Natural killer cell (primary cell): Measurements from ENCODE around the gene DUSP2. TPM values are rescaled to one million over a fixed set of nuclear protein-coding genes. Genes with fewer than 3 reads are reported as not detected.

Experiments
- ATAC-seq, 3 donors: fragments of 150-1000 bp in 2 of 3; fragments of 200-7000 bp in 1 of 3; cut with Tn5 transposase; 1 replicate in 1 of 3; 2 replicates in 2 of 3; pipeline ENCODE4 v1.10.0; 2021; ENCODE audit warnings: mild to moderate bottlenecking in 2 of 3, moderate library complexity in 2 of 3
- DNase-seq, 2 donors: peaks; one replicate each; pipeline versions ENCODE4 v3.0.0 to v3.0.0-alpha.2; 2013 to 2021; ENCODE audit warnings: mixed read lengths in 1 of 2
- H3K27ac ChIP-seq: one replicate; pipeline ENCODE4 v1.5.1; 2013; ENCODE audit warnings: mild to moderate bottlenecking, low read length
- H3K27me3 ChIP-seq: one replicate; pipeline ENCODE4 v1.6.1; 2013; ENCODE audit warnings: low read length; ENCODE audit not compliant: control insufficient read depth, insufficient read depth
- H3K36me3 ChIP-seq: one replicate; pipeline ENCODE4 v1.6.1; 2013; ENCODE audit warnings: low read length; ENCODE audit not compliant: control insufficient read depth, insufficient read depth
- H3K4me1 ChIP-seq: one replicate; pipeline ENCODE4 v1.6.1; 2013; ENCODE audit warnings: low read length; ENCODE audit not compliant: control insufficient read depth, insufficient read depth
- H3K4me3 ChIP-seq: one replicate; pipeline ENCODE4 v1.5.1; 2013; ENCODE audit warnings: low read length
- H3K9me3 ChIP-seq: one replicate; pipeline ENCODE4 v1.6.1; 2013; ENCODE audit warnings: low read length; ENCODE audit not compliant: control insufficient read depth, insufficient read depth
- H3K27ac Mint-ChIP-seq, 2 donors: one replicate each; pipeline ENCODE4 v1.8.0; 2022; ENCODE audit warnings: mild to moderate bottlenecking in 2 of 2, mixed read lengths in 2 of 2, moderate library complexity in 1 of 2
- H3K27me3 Mint-ChIP-seq, 2 donors: one replicate each; pipeline ENCODE4 v1.8.0; 2022; ENCODE audit warnings: low read depth in 2 of 2, mixed read lengths in 2 of 2
- H3K36me3 Mint-ChIP-seq: one replicate; pipeline ENCODE4 v1.8.0; 2022; ENCODE audit warnings: mixed read lengths
- H3K4me1 Mint-ChIP-seq, 2 donors: one replicate each; pipeline ENCODE4 v1.8.0; 2022; ENCODE audit warnings: mixed read lengths in 2 of 2
- H3K4me3 Mint-ChIP-seq: one replicate; pipeline ENCODE4 v1.8.0; 2022; ENCODE audit warnings: mild to moderate bottlenecking, moderate library complexity, mixed read lengths
- H3K9me3 Mint-ChIP-seq, 2 donors: one replicate each; pipeline ENCODE4 v1.8.0; 2022; ENCODE audit warnings: mixed read lengths in 2 of 2
- WGBS: methylation state at CpG from one replicate; pipeline ENCODE4 v1.1.7; 2013; ENCODE audit warnings: missing lambda C conversion rate; ENCODE audit not compliant: insufficient coverage; 5-methylcytosine and 5-hydroxymethylcytosine counted together
- intact Hi-C: fragments of 100-400 bp; cut with micrococcal nuclease; formaldehyde crosslinking; loops from one replicate; pipeline ENCODE4 v1.14.2; 2022
- total RNA-seq, 4 donors: library from RNA; stranded (reverse); fragments of 120-200 nt in 1 of 4; gene quantifications; one replicate each; pipeline versions ENCODE4 v1.2.3 to v1.2.4, GENCODE V29; 2013 to 2022
- TF ChIP-seq, protein P1 (sequence below): fragments of 200-600 bp; IDR thresholded peaks from one replicate; pipeline ENCODE4 v1.8.0; 2022; ENCODE audit warnings: antibody characterized with exemption

DUSP2 gene
- total RNA-seq, 3 donors from 2014 or later (not counting 1 experiment from before 2014, with no cell fraction given) = 300 to 564 (median 432) TPM

- WGBS = 4% methylated on average over 34 of the region's 35 CpGs
- no peaks in the 10 kb centered on the region for H3K9me3 Mint-ChIP-seq
- H3K27ac Mint-ChIP-seq = peak overlapping the region; percentile 87 to 94
- no peaks in the 10 kb centered on the region for H3K9me3 ChIP-seq
- TF ChIP-seq, protein P1, sequence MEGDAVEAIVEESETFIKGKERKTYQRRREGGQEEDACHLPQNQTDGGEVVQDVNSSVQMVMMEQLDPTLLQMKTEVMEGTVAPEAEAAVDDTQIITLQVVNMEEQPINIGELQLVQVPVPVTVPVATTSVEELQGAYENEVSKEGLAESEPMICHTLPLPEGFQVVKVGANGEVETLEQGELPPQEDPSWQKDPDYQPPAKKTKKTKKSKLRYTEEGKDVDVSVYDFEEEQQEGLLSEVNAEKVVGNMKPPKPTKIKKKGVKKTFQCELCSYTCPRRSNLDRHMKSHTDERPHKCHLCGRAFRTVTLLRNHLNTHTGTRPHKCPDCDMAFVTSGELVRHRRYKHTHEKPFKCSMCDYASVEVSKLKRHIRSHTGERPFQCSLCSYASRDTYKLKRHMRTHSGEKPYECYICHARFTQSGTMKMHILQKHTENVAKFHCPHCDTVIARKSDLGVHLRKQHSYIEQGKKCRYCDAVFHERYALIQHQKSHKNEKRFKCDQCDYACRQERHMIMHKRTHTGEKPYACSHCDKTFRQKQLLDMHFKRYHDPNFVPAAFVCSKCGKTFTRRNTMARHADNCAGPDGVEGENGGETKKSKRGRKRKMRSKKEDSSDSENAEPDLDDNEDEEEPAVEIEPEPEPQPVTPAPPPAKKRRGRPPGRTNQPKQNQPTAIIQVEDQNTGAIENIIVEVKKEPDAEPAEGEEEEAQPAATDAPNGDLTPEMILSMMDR = no peak
- peak; percentile 47 to 68 for DNase-seq
- H3K36me3 ChIP-seq = peaks cover 26% of the 10 kb centered on the region
- peaks cover 30 to 64% of the 10 kb centered on the region in 2 donors for H3K4me1 Mint-ChIP-seq
- ATAC-seq = peak in 1 of 3 donors; percentile 0
- peak overlapping the region; percentile 94 for H3K4me3 Mint-ChIP-seq
- no peaks in the 10 kb centered on the region for H3K27me3 Mint-ChIP-seq
- peak overlapping the region; percentile 71 for H3K4me3 ChIP-seq
- peaks cover 74% of the 10 kb centered on the region for H3K4me1 ChIP-seq
- H3K27ac ChIP-seq = peak overlapping the region; percentile 59
- H3K27me3 ChIP-seq = no peaks in the 10 kb centered on the region
- intact Hi-C loops = loop anchor here (1.0 to 5.0 kb wide), 5 partner anchors 19 to 393 kb away; partner anchors contain the start of genes ARID5A, SNRNP200, STARD7 and TMEM127
- H3K36me3 Mint-ChIP-seq = no peaks in the 10 kb centered on the region
These were observed 682 bp downstream of the DUSP2 start for GRCh38 chr2:96144481-96145035.

- no peaks in the 10 kb centered on the region for H3K9me3 Mint-ChIP-seq
- 44% methylated on average over 23 of the region's 23 CpGs for WGBS
These were observed 1.3 kb downstream of the DUSP2 start for GRCh38 chr2:96143848-96144480.

GRCh38 chr2:96143231-96143847 is 1.9 kb downstream of the DUSP2 start:
- H3K4me3 Mint-ChIP-seq = peak overlapping the region; percentile 94
- Histone ChIP-seq H3K4me3 (peak overlapping the region; percentile 71), H3K27me3 (no peaks in the 10 kb centered on the region), H3K9me3 (no peaks in the 10 kb centered on the region), H3K36me3 (peaks cover 26% of the 10 kb centered on the region), H3K4me1 (peaks cover 76% of the 10 kb centered on the region), H3K27ac (peak overlapping the region; percentile 47)
- WGBS = 48% methylated on average over 10 of the region's 10 CpGs
- no peak for ATAC-seq
- H3K4me1 Mint-ChIP-seq = peaks cover 26 to 64% of the 10 kb centered on the region in 2 donors
- no peaks in the 10 kb centered on the region for H3K36me3 Mint-ChIP-seq
- H3K9me3 Mint-ChIP-seq = no peaks in the 10 kb centered on the region
- H3K27me3 Mint-ChIP-seq = no peaks in the 10 kb centered on the region
- TF ChIP-seq, protein P1 = no peak
- intact Hi-C loops = no loop called here
- DNase-seq = peak in 1 of 2 donors; percentile 62
- peak overlapping the region; percentile 87 to 94 for H3K27ac Mint-ChIP-seq

More at GRCh38 chr2:96143848-96144480, 1.3 kb downstream of the DUSP2 start:
- H3K4me3 ChIP-seq = peak overlapping the region; percentile 71
- H3K36me3 Mint-ChIP-seq = no peaks in the 10 kb centered on the region
- peaks cover 30 to 64% of the 10 kb centered on the region in 2 donors for H3K4me1 Mint-ChIP-seq
- TF ChIP-seq, protein P1 = peak; percentile 18
- ATAC-seq (no peak), DNase-seq (peak in 1 of 2 donors; percentile 65)
- no peaks in the 10 kb centered on the region for H3K9me3 ChIP-seq
- H3K4me1 ChIP-seq = peaks cover 76% of the 10 kb centered on the region
- H3K36me3 ChIP-seq = peaks cover 26% of the 10 kb centered on the region
- intact Hi-C loops = loop anchor here (2.0 kb wide), 1 partner anchor 121 kb away; the partner anchor contains the start of gene TMEM127
- H3K4me3 Mint-ChIP-seq = peak overlapping the region; percentile 94
- no peaks in the 10 kb centered on the region for H3K27me3 Mint-ChIP-seq
- H3K27me3 ChIP-seq = no peaks in the 10 kb centered on the region
- H3K27ac ChIP-seq = peak overlapping the region; percentile 59
- peak overlapping the region; percentile 87 to 94 for H3K27ac Mint-ChIP-seq
